Umbilical cord (tissue), 1 donor: ENCODE measurements around the gene KPNA2. TPM values are rescaled to one million over a fixed set of nuclear protein-coding genes. Genes with fewer than 3 reads are reported as not detected.

ENCODE experiments used
- total RNA-seq: library from RNA; depleted of rRNA; stranded (reverse); fragments of >200 nt; gene quantifications from one replicate; pipeline ENCODE4 v1.2.3, GENCODE V29; 2014; ENCODE audit warnings: low replicate concordance; ENCODE audit not compliant: insufficient read depth

The KPNA2 gene
- total RNA-seq, 1 donor from 2014 or later: 47.7 TPM

Other genes starting within 250 kb of the KPNA2 start
- gene BPTF, start 210.2 kb upstream of the KPNA2 start, total RNA-seq: 77.3 TPM
- 0.96 TPM for gene C17orf58, start 39.3 kb upstream of the KPNA2 start, total RNA-seq
- gene AMZ2, start 212.3 kb downstream of the KPNA2 start, total RNA-seq: 46.0 TPM